Kidney epithelial cell (primary cell): ENCODE results near the gene CAVIN3. TPM values are rescaled to one million over a fixed set of nuclear protein-coding genes. Genes with fewer than 3 reads are reported as not detected.
A peak's percentile ranks its signal among the peaks of the same experiment; 100 is the strongest.

ENCODE experiments used
- DNase-seq: peaks from one replicate; pipeline ENCODE4 v3.0.0-alpha.2; 2010; ENCODE audit warnings: low read depth
- H3K27me3 ChIP-seq: 2 replicates; pipeline ENCODE4 v1.6.0; 2011; ENCODE audit warnings: low read length; ENCODE audit not compliant: control insufficient read depth, insufficient read depth
- H3K36me3 ChIP-seq: 2 replicates; pipeline ENCODE4 v1.5.1; 2011; ENCODE audit warnings: low read length; ENCODE audit not compliant: control insufficient read depth, insufficient read depth
- H3K4me3 ChIP-seq: 2 replicates; pipeline ENCODE4 v1.5.1; 2011; ENCODE audit warnings: low read depth, mild to moderate bottlenecking, control low read depth, low read length
- CTCF ChIP-seq: IDR thresholded peaks from 2 replicates; pipeline ENCODE4 v1.5.1; 2011; ENCODE audit warnings: mild to moderate bottlenecking, moderate library complexity, low read length, control low read depth, inconsistent platforms; ENCODE audit not compliant: insufficient read depth, poor library complexity, severe bottlenecking
- total RNA-seq: library from RNA; depleted of rRNA; stranded (reverse); fragments of >200 nt; gene quantifications from 2 replicates; pipeline ENCODE4 v1.2.3, GENCODE V29; 2015

Gene CAVIN3
- total RNA-seq, 1 donor from 2014 or later = 93.7 TPM

- no peak for TF ChIP-seq CTCF
- no peak overlapping the region for H3K4me3 ChIP-seq
- no peaks in the 10 kb centered on the region for H3K27me3 ChIP-seq
- DNase-seq = peak; percentile 62
- no peaks in the 10 kb centered on the region for H3K36me3 ChIP-seq
These were observed 36.9 kb upstream of the CAVIN3 start for GRCh38 chr11:6357222-6357621.

- TF ChIP-seq CTCF = no peak
- Histone ChIP-seq H3K27me3 (no peaks in the 10 kb centered on the region), H3K4me3 (no peak overlapping the region), H3K36me3 (no peaks in the 10 kb centered on the region)
- DNase-seq = no peak
These were observed 36.3 kb upstream of the CAVIN3 start for GRCh38 chr11:6356503-6357055.

GRCh38 chr11:6354651-6355485, 34.6 kb upstream of the CAVIN3 start:
- Histone ChIP-seq H3K27me3 (no peaks in the 10 kb centered on the region), H3K36me3 (no peaks in the 10 kb centered on the region), H3K4me3 (no peak overlapping the region)
- peak; percentile 10 for DNase-seq
- TF ChIP-seq CTCF = no peak

- Histone ChIP-seq H3K4me3 (no peak overlapping the region), H3K36me3 (no peaks in the 10 kb centered on the region), H3K27me3 (no peaks in the 10 kb centered on the region)
- TF ChIP-seq CTCF = peak; percentile 94
- DNase-seq = peak; percentile 44
These were observed 33.2 kb upstream of the CAVIN3 start for GRCh38 chr11:6353367-6353987.

GRCh38 chr11:6351782-6352382, 31.6 kb upstream of the CAVIN3 start:
- no peak for TF ChIP-seq CTCF
- Histone ChIP-seq H3K4me3 (no peak overlapping the region), H3K27me3 (no peaks in the 10 kb centered on the region), H3K36me3 (no peaks in the 10 kb centered on the region)
- no peak for DNase-seq
